HG03095 (cell line): ENCODE data around the gene MYBPH.

Source experiments
- ATAC-seq: cut with Tn5 transposase; IDR thresholded peaks from one replicate; pipeline ENCODE4 v1.9.1; 2021; ENCODE audit warnings: moderate library complexity; ENCODE audit not compliant: unreplicated experiment

Gene MYBPH

GRCh38 chr1:203179667-203180005 lies 4.0 kb upstream of the MYBPH start:
- no peak for ATAC-seq

- no peak for ATAC-seq
Measured at GRCh38 chr1:203178821-203179666, 3.4 kb upstream of the MYBPH start.

DNA sequence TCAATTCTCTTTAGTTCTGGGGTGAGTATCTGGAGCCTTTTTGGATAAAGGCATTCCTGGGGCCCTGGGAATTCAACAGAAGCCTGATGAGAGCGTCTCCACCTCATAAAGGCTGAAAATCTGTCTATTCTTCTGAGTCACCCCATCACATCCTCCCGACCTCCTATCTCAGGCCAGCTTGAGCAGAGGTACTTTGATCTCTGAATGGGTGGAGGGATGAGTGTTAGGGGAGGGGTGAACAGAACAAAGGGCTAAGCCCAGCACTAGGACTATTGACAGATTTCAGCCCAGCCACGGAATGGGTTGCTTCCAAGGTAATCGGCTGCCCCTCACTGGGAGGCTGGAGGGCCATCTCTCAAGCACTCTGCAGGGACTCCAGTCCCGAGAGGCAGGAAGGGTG lies 2.5 kb upstream of the MYBPH start:
- no peak for ATAC-seq

GRCh38 chr1:203177470-203178039 lies 1.9 kb upstream of the MYBPH start:
- no peak for ATAC-seq

DNA sequence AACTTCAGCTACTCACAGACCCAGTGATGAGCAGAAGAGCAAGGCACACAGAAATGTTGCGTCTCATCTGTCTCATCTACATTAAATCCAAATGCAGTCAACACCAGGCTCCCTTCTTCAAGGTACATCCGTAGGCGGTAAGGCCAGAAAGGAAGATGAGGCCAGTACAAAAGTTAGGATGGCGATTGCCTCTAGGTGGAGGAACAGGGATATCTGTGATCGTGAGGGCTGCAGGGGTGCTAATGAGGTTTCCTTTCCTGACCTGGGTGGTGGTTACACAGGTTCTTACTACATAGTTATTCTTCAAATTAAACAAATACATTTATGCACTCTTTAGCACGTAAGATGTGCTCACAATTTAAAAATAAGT lies 1.4 kb upstream of the MYBPH start:
- ATAC-seq = no peak

- no peak for ATAC-seq
Measured at GRCh38 chr1:203176273-203177035, 828 bp upstream of the MYBPH start.

DNA sequence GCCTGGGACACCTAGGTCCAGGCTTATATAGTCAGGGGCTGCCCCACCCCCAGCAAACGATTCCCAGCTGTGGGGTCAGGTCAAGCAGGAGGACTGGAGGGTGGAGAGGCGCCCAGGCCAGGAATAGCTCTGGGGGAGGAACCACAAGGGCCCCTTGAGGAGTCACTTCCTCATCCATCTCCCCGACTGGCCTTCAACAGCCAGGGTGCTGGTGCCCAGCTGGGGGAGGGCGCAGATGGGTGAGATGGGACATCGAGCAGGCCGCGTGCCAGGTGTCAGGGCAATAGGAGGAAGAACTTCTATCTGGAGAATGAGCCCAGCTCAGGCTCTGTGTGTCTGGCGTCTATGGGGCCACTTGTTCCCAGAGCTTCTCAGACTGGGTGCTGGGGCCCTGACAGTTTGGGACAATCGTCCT lies 208 bp upstream of the MYBPH start:
- no peak for ATAC-seq

GRCh38 chr1:203174324-203174985 lies 1.2 kb downstream of the MYBPH start:
- ATAC-seq = no peak

DNA sequence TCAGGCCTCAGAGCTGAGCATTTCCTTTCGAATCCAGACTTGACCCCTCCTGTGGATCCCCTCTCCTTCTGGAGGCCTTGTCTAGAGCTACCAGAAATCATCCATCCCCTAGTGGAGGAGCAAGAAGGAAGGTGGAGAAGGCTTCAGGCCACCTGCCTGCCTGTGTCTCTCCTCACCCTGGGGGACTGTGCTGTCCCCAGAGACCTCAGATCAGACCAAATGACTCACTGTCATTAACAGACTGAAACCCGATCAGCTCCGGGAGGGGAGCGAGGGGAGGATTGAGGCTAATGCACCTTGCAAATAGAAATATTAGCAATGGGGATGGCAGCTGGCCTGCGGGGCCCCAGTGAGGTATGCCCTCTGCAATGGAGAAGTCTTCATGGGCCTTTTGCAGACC lies 2.1 kb downstream of the MYBPH start:
- ATAC-seq = peak; percentile 94

DNA sequence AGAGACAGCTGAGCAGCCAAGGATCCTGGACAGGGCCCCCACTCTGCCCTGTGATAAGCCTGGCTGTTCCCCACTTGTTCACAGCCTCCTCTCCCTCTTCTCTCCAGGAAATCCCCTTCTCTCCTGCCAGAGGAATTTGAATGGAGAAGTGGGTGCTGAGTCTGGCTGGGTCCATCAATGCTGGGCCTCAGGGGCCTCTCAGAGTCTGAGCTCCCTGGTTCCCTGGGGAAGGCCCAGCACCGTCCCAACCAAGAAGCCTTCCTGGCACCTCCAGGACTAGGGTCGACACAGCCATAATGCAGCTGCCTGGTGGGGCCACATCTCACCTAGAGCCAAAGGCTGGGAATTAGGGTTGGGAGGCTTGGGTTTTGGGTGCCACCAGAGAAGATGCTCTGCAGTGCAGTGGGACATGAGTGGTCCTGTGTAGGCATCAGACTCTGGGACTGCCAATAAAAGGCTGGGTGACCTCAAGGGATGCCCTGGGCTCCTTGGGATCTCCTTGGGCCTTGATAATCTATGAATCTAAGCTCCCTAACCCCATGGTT lies 2.5 kb downstream of the MYBPH start:
- ATAC-seq = no peak

- ATAC-seq = no peak
Measured at GRCh38 chr1:203172184-203173010, 3.2 kb downstream of the MYBPH start.

- no peak for ATAC-seq
Measured at GRCh38 chr1:203171341-203172183, 4.1 kb downstream of the MYBPH start.

DNA sequence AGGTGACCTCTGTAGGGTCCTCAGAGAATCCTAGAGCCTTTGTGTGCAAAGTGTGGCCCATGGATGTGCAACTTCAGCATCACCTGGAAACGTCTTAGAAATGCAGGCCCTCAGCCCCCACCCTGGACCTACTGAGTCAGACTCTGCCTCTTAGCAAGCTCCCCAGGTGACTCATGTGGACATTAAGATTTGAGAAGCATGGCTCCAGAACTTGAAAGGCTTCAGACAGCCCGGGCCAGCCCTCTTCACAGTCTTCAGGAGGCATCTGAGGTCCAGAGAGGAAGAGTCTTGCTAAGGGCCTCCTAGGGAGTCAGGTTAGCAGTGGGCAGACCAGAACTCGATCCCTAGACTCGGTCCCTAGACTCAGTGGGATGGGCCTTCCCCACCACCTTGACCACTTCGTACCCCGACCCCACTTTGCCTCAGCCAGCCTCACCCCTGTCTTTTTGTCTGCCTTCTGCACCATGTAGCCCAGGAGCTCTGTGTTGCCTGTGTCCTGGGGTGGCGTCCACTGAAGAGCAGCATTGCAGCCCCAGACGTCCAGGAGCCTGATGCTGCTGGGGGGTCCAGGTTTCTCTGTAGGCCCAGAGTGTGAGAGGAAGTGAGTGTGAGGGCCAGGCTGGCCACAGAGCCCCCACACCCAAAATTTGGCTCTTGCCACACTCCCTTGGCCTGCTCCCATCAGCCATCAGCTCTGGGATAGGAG lies 4.8 kb downstream of the MYBPH start:
- no peak for ATAC-seq

- ATAC-seq = no peak
Measured at GRCh38 chr1:203169770-203170520, 5.7 kb downstream of the MYBPH start.

DNA sequence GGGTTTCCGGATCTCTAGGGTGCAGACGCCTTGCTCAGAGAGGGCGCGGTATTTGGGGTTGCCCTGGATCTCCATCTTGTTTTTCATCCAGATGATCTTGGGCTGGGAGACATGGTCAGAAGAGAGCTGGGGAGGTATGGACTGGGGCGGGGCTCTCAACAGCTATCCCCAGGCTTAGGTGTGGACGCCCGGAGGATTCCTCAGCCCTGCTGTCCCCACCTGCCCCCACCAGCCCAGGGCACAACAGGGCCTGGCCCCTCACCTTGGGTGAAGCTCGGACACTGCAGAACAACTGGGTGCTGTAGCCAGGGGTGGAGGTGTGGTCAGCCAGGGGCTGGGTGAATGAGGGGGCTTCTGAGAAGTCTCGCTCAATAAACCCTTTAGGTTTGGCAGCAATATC lies 6.6 kb downstream of the MYBPH start:
- ATAC-seq = no peak

DNA sequence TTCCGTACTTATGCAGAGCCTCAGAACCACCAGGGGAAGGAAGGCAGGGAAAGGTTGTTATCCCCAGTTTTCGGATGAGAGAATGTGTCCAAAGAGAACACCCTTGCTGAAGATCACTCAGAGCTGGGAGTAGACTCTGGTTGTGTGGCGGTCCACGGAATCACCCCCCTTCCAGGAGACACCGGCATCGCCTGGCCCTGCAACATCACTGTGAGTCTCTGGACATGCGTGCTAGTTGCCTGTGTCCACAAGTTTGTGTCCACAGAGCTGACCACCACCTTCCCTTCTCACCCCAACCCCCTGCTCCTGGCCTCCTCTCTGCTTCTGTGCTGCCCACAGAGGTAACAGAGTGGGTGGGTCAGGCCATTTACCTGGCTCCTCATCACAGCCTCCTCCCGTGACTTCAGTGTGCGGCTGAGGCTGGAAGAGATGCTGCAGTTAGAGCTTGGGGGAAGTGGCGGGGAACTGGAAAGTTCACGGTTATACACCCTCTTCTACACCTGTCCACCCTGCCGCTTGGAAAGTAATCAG lies 7.3 kb downstream of the MYBPH start:
- ATAC-seq = no peak

DNA sequence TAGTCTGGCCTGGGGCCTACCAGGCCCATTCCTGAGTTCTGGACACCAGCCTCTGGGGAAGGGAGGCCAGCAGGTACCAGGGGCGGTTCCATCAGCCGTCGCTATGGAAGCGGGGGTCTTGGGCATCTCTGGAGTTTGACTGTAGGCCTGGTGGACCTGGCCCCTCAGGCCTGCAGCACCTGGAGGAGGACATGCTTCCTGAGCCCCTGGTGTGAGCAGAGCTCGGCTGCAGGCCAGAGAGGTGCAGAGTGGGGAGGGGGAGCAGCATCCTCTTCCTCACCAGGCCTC lies 7.8 kb downstream of the MYBPH start:
- ATAC-seq = no peak
